ENCODE results near the gene ABCG8.

- no peak for TF ChIP-seq REST (IDR thresholded peaks at IDR 0.05; ENCODE audit: low read depth, low read length)
- TF ChIP-seq PAX8 (IDR thresholded peaks at IDR 0.05) = no peak
- TF ChIP-seq NFIC (IDR thresholded peaks at IDR 0.05; ENCODE audit: low read depth, low read length) = no peak
- no peak for TF ChIP-seq ZBTB4 (CRISPR knock-in tag; IDR thresholded peaks at IDR 0.05)
- TF ChIP-seq MXI1 (IDR thresholded peaks at IDR 0.05; ENCODE audit: low read depth, low read length) = no peak
- no peak for TF ChIP-seq GABPA (IDR thresholded peaks at IDR 0.05; ENCODE audit: low read depth)
- no peak for TF ChIP-seq IKZF1 (conservative IDR thresholded peaks at IDR 0.05)
- no peak for TF ChIP-seq YY1 (IDR thresholded peaks at IDR 0.05; ENCODE audit: low read depth, low read length)
- TF ChIP-seq TBL1XR1 (IDR thresholded peaks at IDR 0.05; ENCODE audit: low read depth, low read length) = no peak
Observed at GRCh38 chr2:43837033-43837432, 1.7 kb upstream of the ABCG8 start.
